ENCODE measurements around the gene FSTL3.

- TF ChIP-seq CTCF (conservative IDR thresholded peaks at IDR 0.05; ENCODE audit: low read depth, low read length): no peak
- no peak for TF ChIP-seq EZH2 (IDR thresholded peaks at IDR 0.05; ENCODE audit: borderline replicate concordance, low read depth, low read length, poor library complexity, severe bottlenecking)
Measured at GRCh38 chr19:723247-723646, 47.1 kb downstream of the FSTL3 start.

All from A673 (cell line).